CD4-positive, alpha-beta T cell (primary cell): ENCODE data around the gene SPACA4. TPM values are rescaled to one million over a fixed set of nuclear protein-coding genes. Genes with fewer than 3 reads are reported as not detected.
A peak's percentile ranks its signal among the peaks of the same experiment; 100 is the strongest.
"Not testable (repeated sequence)": the region's sequence is repeated elsewhere in the genome, so short reads cannot be mapped to it uniquely, and the experiment has no call there.

ENCODE experiments used
- ATAC-seq: fragments of 200-7000 bp; cut with Tn5 transposase; one replicate; pipeline ENCODE4 v1.10.0; 2022; ENCODE audit warnings: mild to moderate bottlenecking; ENCODE audit not compliant: poor library complexity
- CTCF ChIA-PET: fragments of 350-600 bp; sonication (Branson Sonifier 250); formaldehyde crosslinking; loops from one replicate; lab custom pipeline; 2021; ENCODE audit warnings: antibody characterized with exemption, inconsistent platforms; lab: Charles Lee
- POLR2A ChIA-PET: fragments of 350-600 bp; sonication (Branson Sonifier 250); formaldehyde crosslinking; loops from one replicate; lab custom pipeline; 2021; ENCODE audit warnings: antibody characterized with exemption, inconsistent platforms; lab: Charles Lee
- DNase-seq, 14 experiments: peaks; one replicate each; pipeline ENCODE4 v3.0.0-alpha.2; 2013 to 2020; ENCODE audit warnings: mixed read lengths in 2 of 14
- H3K27ac ChIP-seq, 2 donors: one replicate each; pipeline versions ENCODE4 v1.5.1 to v1.7.0; 2013; ENCODE audit warnings: low read length in 2 of 2, low read depth in 1 of 2, mild to moderate bottlenecking in 1 of 2
- H3K27me3 ChIP-seq, 2 experiments: 1 replicate in 1 of 2; 2 replicates in 1 of 2; pipeline versions ENCODE4 v1.6.1 to v1.7.0; 2013; ENCODE audit warnings: low read length in 2 of 2, control low read depth in 1 of 2, mild to moderate bottlenecking in 1 of 2, moderate library complexity in 1 of 2; ENCODE audit not compliant: insufficient read depth in 2 of 2, control insufficient read depth in 1 of 2
- H3K36me3 ChIP-seq: one replicate; pipeline ENCODE4 v1.6.1; 2013; ENCODE audit warnings: low read length, control low read depth; ENCODE audit not compliant: insufficient read depth
- H3K4me1 ChIP-seq: one replicate; pipeline ENCODE4 v1.6.1; 2013; ENCODE audit warnings: low read length, control low read depth; ENCODE audit not compliant: insufficient read depth
- H3K4me3 ChIP-seq: one replicate; pipeline ENCODE4 v1.5.1; 2013; ENCODE audit warnings: mild to moderate bottlenecking, low read length, moderate library complexity
- H3K9me3 ChIP-seq, 2 experiments: 1 replicate in 1 of 2; 2 replicates in 1 of 2; pipeline versions ENCODE4 v1.6.1 to v1.7.0; 2013; ENCODE audit warnings: low read length in 2 of 2, mild to moderate bottlenecking in 2 of 2, control low read depth in 1 of 2, moderate library complexity in 1 of 2; ENCODE audit not compliant: control insufficient read depth in 1 of 2, insufficient read depth in 1 of 2
- H3K27ac Mint-ChIP-seq: one replicate; pipeline ENCODE4 v1.8.0; 2020; ENCODE audit warnings: mixed read lengths
- H3K27me3 Mint-ChIP-seq: one replicate; pipeline ENCODE4 v1.8.0; 2021; ENCODE audit warnings: mixed read lengths
- H3K36me3 Mint-ChIP-seq: one replicate; pipeline ENCODE4 v1.8.0; 2021; ENCODE audit warnings: low read depth, mixed read lengths
- H3K4me1 Mint-ChIP-seq: one replicate; pipeline ENCODE4 v1.8.0; 2021; ENCODE audit warnings: low read depth, mixed read lengths
- H3K4me3 Mint-ChIP-seq: one replicate; pipeline ENCODE4 v1.8.0; 2020; ENCODE audit warnings: mild to moderate bottlenecking, mixed read lengths
- H3K9me3 Mint-ChIP-seq: one replicate; pipeline ENCODE4 v1.8.0; 2020; ENCODE audit warnings: mixed read lengths
- intact Hi-C, 2 experiments: fragments of 100-400 bp; cut with DNase I in 1 of 2; cut with micrococcal nuclease in 1 of 2; formaldehyde crosslinking; loops; one replicate each; pipeline versions ENCODE4 v1.15.1 to v1.9.0; 2023 to 2025; cut with DNase I, micrococcal nuclease
- total RNA-seq, 174 experiments: library from RNA in 2 of 174; stranded (reverse) in 2 of 174; gene quantifications; one replicate each; pipeline ENCODE4 v1.2.3 and lab custom pipeline; 2021 to 2026
- TF ChIP-seq, protein P1 (sequence below): fragments of 200-600 bp; IDR thresholded peaks from one replicate; pipeline ENCODE4 v1.8.0; 2022; ENCODE audit warnings: antibody characterized with exemption, mild to moderate bottlenecking

The SPACA4 gene
- total RNA-seq, 2 experiments from 2014 or later, result not detected

DNA sequence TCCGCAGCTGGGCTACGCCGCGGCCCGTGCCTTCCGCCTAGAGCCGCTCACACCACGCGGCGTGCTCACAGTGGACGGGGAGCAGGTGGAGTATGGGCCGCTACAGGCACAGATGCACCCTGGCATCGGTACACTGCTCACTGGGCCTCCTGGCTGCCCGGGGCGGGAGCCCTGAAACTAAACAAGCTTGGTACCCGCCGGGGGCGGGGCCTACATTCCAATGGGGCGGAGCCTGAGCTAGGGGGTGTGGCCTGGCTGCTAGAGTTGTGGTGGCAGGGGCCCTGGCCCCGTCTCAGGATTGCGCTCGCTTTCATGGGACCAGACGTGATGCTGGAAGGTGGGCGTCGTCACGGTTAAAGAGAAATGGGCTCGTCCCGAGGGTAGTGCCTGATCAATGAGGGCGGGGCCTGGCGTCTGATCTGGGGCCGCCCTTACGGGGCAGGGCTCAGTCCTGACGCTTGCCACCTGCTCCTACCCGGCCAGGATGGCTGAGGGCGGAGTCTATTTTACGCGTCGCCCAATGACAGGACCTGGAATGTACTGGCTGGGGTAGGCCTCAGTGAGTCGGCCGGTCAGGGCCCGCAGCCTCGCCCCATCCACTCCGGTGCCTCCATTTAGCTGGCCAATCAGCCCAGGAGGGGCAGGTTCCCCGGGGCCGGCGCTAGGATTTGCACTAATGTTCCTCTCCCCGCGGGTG lies 23.2 kb downstream of the SPACA4 start:
- Mint-ChIP-seq H3K27me3 (no peaks in the 10 kb centered on the region), H3K4me3 (peak overlapping the region; percentile 42), H3K4me1 (peaks cover 40% of the 10 kb centered on the region), H3K27ac (peak overlapping the region; percentile 73), H3K36me3 (peaks cover 58% of the 10 kb centered on the region), H3K9me3 (no peaks in the 10 kb centered on the region)
- H3K27ac ChIP-seq, result no peak overlapping the region
- peaks cover 53% of the 10 kb centered on the region for H3K36me3 ChIP-seq
- intact Hi-C loops, result loop anchor here in 1 of 2 experiments (10.0 kb wide), 2 partner anchors 365 to 1245 kb away; partner anchors contain the start of genes AKT1S1, GYS1, RUVBL2 and TBC1D17
- ChIA-PET CTCF (no interaction called here), POLR2A (interaction anchor here (1.1 to 5.0 kb wide), 3 partner anchors 8 to 16 kb away, joined by 5 to 33 read pairs (median 13); partner anchors contain the start of genes CA11, RPL18 and SPHK2)
- no peaks in the 10 kb centered on the region for H3K9me3 ChIP-seq
- peak in 2 of 14 experiments; percentile 27 to 64 for DNase-seq
- TF ChIP-seq, protein P1, sequence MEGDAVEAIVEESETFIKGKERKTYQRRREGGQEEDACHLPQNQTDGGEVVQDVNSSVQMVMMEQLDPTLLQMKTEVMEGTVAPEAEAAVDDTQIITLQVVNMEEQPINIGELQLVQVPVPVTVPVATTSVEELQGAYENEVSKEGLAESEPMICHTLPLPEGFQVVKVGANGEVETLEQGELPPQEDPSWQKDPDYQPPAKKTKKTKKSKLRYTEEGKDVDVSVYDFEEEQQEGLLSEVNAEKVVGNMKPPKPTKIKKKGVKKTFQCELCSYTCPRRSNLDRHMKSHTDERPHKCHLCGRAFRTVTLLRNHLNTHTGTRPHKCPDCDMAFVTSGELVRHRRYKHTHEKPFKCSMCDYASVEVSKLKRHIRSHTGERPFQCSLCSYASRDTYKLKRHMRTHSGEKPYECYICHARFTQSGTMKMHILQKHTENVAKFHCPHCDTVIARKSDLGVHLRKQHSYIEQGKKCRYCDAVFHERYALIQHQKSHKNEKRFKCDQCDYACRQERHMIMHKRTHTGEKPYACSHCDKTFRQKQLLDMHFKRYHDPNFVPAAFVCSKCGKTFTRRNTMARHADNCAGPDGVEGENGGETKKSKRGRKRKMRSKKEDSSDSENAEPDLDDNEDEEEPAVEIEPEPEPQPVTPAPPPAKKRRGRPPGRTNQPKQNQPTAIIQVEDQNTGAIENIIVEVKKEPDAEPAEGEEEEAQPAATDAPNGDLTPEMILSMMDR, result no peak
- peak; percentile 9 for ATAC-seq
- H3K4me1 ChIP-seq, result peaks cover 46% of the 10 kb centered on the region
- H3K4me3 ChIP-seq, result no peak overlapping the region
- H3K27me3 ChIP-seq, result no peaks in the 10 kb centered on the region

DNA sequence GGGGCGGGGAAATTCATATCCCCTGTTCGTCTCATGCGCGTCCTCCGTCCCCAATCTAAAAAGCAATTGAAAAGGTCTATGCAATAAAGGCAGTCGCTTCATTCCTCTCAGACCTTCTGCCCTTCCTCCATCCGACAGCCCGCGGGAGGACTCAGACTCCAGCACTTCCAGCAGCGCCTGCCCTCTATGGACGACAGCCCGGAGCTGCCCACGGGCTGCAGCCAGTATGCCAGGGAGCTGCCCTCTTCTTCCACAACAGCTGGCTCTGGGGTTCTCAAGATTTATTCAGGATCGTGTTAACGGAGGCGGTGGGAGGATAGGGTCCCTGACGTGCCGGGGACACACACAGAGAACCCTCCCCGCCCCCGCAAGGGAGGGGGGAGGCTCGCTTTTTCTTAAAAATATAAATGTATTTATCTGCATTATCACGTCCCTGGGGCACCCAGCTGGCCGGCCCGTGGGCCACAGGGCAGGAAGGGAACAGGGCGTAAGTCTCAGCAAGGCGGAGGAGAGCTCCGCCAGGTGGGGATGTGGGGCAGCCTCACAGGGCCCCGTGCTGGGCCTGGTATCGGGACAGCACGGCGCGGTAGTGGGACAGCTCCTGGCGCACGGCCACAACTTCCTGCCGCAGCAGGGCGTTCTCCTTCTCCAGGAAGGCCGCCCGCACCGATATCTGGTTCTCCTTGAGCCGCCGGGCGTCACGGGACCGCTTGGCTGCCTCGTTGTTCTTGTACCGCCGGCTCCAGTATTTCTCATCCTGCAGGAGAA lies 23.9 kb downstream of the SPACA4 start:
- H3K27me3 ChIP-seq, result no peaks in the 10 kb centered on the region
- TF ChIP-seq, protein P1, result no peak
- no peaks in the 10 kb centered on the region for H3K9me3 ChIP-seq
- intact Hi-C loops, result loop anchor here in 1 of 2 experiments (10.0 kb wide), 1 partner anchor 1244 kb away; the partner anchor contains the start of genes AKT1S1 and TBC1D17
- ATAC-seq (no peak), DNase-seq (peak in 1 of 14 experiments; percentile 44)
- Mint-ChIP-seq H3K27ac (peak overlapping the region; percentile 73), H3K27me3 (no peaks in the 10 kb centered on the region), H3K4me3 (no peak overlapping the region), H3K4me1 (peaks cover 39% of the 10 kb centered on the region), H3K36me3 (peaks cover 63% of the 10 kb centered on the region), H3K9me3 (no peaks in the 10 kb centered on the region)
- H3K4me1 ChIP-seq, result peaks cover 50% of the 10 kb centered on the region
- peaks cover 53% of the 10 kb centered on the region for H3K36me3 ChIP-seq
- CTCF ChIA-PET, result no interaction called here
- H3K4me3 ChIP-seq, result no peak overlapping the region
- POLR2A ChIA-PET, result interaction anchor here (1.1 to 5.0 kb wide), 3 partner anchors 8 to 15 kb away, joined by 5 to 33 read pairs (median 13); partner anchors contain the start of genes CA11, RPL18 and SPHK2
- H3K27ac ChIP-seq, result no peak overlapping the region

DNA sequence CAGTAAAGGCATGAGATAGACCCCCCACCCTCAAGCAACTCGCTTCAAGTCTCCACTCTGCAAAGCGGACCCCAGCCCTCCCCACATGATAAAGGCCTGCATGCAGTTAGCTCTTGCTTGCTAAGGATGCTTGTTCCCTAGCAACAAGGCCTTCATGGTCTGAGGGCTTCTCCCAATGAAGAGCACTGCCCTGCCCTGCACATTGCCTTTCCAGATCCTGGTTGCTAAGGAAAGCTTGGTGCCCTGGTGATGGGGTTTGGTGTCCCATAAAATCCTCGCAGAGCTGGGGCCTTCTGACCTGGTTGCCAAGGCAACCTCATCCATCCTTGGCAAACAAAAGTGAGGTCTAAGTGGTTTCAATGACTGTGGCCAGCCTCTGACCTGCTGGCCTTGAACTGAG lies 24.7 kb downstream of the SPACA4 start:
- H3K27me3 Mint-ChIP-seq, result no peaks in the 10 kb centered on the region
- Histone ChIP-seq H3K4me1 (peaks cover 50% of the 10 kb centered on the region), H3K27me3 (no peaks in the 10 kb centered on the region), H3K27ac (peak overlapping the region in 1 of 2 donors; percentile 35), H3K9me3 (no peaks in the 10 kb centered on the region), H3K36me3 (peaks cover 51% of the 10 kb centered on the region), H3K4me3 (no peak overlapping the region)
- ATAC-seq (no peak), DNase-seq (peak in 1 of 14 experiments; percentile 6)
- no peak overlapping the region for H3K4me3 Mint-ChIP-seq
- H3K4me1 Mint-ChIP-seq, result peaks cover 41% of the 10 kb centered on the region
- POLR2A ChIA-PET, result interaction anchor here (2.0 to 5.0 kb wide), 2 partner anchors 12 to 14 kb away, joined by 13 to 33 read pairs; partner anchors contain the start of genes CA11, RPL18 and SPHK2
- TF ChIP-seq, protein P1, result no peak
- intact Hi-C loops, result loop anchor here in 1 of 2 experiments (10.0 kb wide), 1 partner anchor 1244 kb away; the partner anchor contains the start of genes AKT1S1 and TBC1D17
- CTCF ChIA-PET, result no interaction called here
- peak overlapping the region; percentile 70 for H3K27ac Mint-ChIP-seq
- no peaks in the 10 kb centered on the region for H3K9me3 Mint-ChIP-seq
- H3K36me3 Mint-ChIP-seq, result peaks cover 68% of the 10 kb centered on the region

DNA sequence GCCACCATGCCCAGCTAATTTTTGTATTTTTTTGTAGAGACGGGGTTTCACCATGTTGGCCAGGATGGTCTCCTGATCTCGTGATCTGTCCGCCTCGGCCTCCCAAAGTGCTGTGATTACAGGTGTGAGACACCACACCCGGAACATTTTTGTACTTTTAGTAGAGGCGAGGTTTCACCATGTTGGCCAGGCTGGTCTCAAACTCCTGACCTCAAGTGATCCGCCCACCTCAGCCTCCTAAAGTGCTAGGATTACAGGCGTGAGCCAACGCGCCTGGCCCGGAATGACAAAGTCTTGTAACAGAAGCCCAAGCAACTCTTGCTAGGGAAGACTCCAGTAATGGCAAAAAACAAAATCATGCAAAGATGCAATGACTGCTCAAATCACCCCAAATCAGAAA lies 25.7 kb downstream of the SPACA4 start:
- H3K27me3 ChIP-seq, CTCF ChIA-PET, H3K4me3 ChIP-seq, H3K9me3 Mint-ChIP-seq, H3K27ac ChIP-seq, H3K27me3 Mint-ChIP-seq, H3K4me3 Mint-ChIP-seq, H3K9me3 ChIP-seq, ATAC-seq, DNase-seq: not testable (repeated sequence)
- Mint-ChIP-seq H3K36me3 (peaks cover 71% of the 10 kb centered on the region), H3K4me1 (peaks cover 41% of the 10 kb centered on the region), H3K27ac (peak overlapping the region; percentile 95)
- peaks cover 51% of the 10 kb centered on the region for H3K4me1 ChIP-seq
- intact Hi-C loops, result loop anchor here in 1 of 2 experiments (10.0 kb wide), 1 partner anchor 1243 kb away; the partner anchor contains the start of genes AKT1S1 and TBC1D17
- H3K36me3 ChIP-seq, result peaks cover 49% of the 10 kb centered on the region
- POLR2A ChIA-PET, result interaction anchor here (2.8 to 5.0 kb wide), 4 partner anchors 9 to 14 kb away, joined by 33 to 45 read pairs (median 38); partner anchors contain the start of genes CA11, RPL18 and SPHK2
